H7 (cell line): Measurements from ENCODE around the gene PNPLA7. TPM values are rescaled to one million over a fixed set of nuclear protein-coding genes. Genes with fewer than 3 reads are reported as not detected.

Source experiments
- DNase-seq: peaks from one replicate; pipeline ENCODE4 v3.0.0; 2012
- H3K27me3 ChIP-seq: 2 replicates; pipeline ENCODE4 v1.6.0; 2011; ENCODE audit warnings: mild to moderate bottlenecking, low read length; ENCODE audit not compliant: control insufficient read depth, insufficient read depth
- H3K36me3 ChIP-seq: replicated peaks from 2 replicates; pipeline ENCODE4 v1.5.1; 2011; ENCODE audit warnings: low read length; ENCODE audit not compliant: control insufficient read depth, insufficient read depth
- H3K4me3 ChIP-seq: 2 replicates; pipeline ENCODE4 v1.5.1; 2011; ENCODE audit warnings: low read depth, mild to moderate bottlenecking, control low read depth, low read length, moderate library complexity; ENCODE audit not compliant: insufficient read depth
- total RNA-seq: library from RNA; depleted of rRNA; stranded (reverse); fragments of >200 nt; shearing (Covaris generic); gene quantifications from 2 replicates; pipeline ENCODE4 v1.2.3, GENCODE V29; 2014

Gene PNPLA7
- total RNA-seq, 1 experiment from 2014 or later = 0.14 TPM

DNA sequence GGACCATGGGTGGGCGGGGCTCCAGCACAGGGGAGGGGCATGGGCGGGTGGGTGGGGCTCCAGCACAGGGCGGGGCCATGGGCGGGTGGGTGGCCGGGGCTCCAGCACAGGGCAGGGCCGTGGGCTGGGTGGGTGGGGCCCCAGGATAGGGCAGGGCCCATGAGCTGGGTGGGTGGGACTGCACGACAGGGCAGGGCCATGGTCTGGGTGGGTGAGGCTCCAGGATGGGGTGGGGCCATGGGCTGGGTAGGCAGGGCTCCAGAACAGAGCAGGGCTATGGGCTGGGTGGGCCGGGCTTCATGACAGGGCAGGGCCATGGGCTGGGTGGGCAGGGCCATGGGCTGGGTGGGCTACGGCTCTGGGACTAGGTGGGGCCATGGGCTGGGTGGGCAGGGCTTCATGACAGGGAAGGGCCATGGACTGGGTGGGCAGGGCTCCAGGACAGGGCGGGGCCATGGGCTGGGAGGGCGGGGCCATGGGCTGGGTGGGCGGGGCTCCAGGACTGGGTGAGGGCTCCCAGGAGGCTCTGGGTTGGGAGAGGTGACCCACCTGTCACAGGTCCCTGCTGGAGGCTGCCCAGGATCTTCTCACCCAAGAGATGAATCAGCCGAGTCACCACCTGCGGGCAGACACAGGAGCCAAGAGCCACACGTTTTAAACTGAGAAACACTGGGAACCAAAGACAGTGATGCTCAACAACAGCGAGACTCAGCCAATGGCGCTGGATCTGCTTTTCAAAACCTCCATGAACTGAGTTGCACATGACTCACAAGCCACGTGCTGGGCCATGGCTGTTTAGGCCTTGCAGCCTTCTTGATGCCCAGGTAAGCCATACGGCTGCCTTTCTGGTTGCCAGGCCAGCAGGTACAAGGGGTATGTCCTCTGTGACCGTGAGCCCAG, 57.5 kb downstream of the PNPLA7 start:
- peak; percentile 99 for DNase-seq
- H3K4me3 ChIP-seq = no peak overlapping the region
- H3K27me3 ChIP-seq = no peaks in the 10 kb centered on the region
- H3K36me3 ChIP-seq = no peaks in the 10 kb centered on the region

DNA sequence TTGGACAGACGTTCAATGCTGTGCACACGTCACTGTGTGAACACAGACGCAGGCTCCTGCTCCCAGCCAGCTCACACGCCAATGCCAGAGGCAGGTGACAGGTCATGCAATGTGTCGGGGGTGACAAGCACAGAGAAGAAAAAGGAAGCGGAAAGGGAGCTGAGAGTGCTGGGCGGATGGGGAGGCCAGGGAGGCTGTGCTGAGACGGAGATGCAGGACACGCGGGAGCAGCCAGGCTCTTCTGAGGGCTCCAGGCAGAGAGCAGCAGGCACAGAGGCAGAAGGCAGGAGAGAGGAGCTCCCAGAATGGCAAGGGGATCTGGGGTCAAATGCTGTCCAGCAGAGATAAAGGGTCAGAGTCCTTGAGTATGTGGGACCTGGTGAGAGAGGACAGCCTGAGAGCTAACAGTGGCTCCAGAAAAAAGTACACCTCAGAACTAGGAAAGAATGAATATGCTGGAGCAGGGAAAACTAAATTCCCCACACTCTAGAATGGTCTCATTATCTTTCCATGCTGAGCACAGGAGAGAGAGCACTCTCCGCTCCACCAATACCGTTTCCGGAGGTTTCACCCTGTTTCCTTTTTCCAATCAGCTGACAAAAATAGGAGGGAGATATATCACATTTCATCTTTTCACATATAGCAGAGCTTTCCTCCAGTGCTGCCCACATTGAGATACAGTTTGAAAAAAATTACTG, 58.3 kb downstream of the PNPLA7 start:
- Histone ChIP-seq H3K4me3 (no peak overlapping the region), H3K36me3 (no peaks in the 10 kb centered on the region), H3K27me3 (no peaks in the 10 kb centered on the region)
- DNase-seq = peak; percentile 43

DNA sequence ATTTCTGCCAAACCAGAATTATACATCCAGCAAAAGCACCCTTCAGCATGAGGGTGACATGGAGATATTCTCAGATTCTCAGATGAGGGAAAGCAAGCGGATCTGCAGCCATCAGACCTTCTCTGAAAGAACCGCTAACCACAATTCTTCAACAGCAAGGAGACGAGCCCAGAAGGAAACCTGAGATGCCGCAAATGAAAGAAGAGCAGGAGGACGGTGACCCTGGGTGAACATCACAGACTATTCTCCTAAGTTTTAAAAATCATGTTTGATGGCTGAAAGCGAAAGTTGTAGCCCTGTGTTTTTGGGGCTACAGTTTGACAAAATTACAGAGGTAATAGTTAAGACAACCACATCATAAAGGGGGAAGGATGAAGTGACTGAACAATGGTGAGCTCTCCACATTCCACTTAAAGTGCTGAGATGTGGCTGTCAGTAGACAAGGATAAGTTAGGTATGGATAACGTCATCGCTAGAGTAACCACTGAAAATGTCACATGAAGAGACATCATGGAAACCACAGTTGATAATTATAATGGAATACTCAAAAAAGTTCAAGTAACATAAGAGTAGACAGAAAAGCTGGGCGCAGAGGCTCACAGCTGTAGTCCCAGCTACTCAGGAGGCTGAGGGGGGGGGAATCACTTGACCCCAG, 59.5 kb downstream of the PNPLA7 start:
- Histone ChIP-seq H3K4me3 (no peak overlapping the region), H3K27me3 (no peaks in the 10 kb centered on the region), H3K36me3 (no peaks in the 10 kb centered on the region)
- DNase-seq = peak; percentile 28

DNA sequence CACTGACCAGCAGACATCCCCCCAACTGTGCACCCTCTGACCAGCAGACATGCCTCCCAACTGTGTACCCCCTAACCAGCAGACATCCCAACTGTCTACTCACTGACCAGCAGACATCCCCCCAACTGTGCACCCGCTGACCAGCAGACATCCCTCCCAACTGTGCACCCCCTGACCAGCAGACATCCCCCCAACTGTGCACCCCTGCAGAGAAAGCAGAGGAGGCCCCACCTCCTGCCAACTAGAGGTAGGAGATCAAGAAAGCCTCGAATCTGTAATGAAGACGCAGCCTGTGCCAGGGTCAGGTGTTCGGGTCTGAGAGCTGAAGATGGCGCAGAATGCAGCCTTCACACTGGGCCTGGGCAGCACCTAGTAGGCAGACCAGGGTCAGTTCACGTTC, 61.3 kb downstream of the PNPLA7 start:
- H3K4me3 ChIP-seq = no peak overlapping the region
- no peaks in the 10 kb centered on the region for H3K36me3 ChIP-seq
- DNase-seq = no peak
- H3K27me3 ChIP-seq = no peaks in the 10 kb centered on the region

DNA sequence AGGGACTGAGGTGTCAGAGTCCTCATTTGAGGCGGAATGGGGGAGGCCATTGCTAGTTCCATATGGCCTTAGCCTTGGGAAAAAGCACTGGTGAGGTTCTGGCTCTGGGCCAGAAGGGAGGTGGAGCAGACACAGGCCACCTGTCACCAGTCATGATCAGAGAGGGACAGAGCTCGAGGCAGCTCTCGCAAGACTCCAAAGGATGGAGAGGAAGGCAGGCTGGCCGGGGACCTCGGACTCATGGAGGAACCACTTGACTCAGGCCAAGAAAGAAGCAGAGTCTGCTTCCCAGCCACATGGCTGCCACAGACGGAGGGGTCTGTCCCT, 61.9 kb downstream of the PNPLA7 start:
- peak; percentile 35 for DNase-seq
- Histone ChIP-seq H3K27me3 (no peaks in the 10 kb centered on the region), H3K4me3 (no peak overlapping the region), H3K36me3 (no peaks in the 10 kb centered on the region)

DNA sequence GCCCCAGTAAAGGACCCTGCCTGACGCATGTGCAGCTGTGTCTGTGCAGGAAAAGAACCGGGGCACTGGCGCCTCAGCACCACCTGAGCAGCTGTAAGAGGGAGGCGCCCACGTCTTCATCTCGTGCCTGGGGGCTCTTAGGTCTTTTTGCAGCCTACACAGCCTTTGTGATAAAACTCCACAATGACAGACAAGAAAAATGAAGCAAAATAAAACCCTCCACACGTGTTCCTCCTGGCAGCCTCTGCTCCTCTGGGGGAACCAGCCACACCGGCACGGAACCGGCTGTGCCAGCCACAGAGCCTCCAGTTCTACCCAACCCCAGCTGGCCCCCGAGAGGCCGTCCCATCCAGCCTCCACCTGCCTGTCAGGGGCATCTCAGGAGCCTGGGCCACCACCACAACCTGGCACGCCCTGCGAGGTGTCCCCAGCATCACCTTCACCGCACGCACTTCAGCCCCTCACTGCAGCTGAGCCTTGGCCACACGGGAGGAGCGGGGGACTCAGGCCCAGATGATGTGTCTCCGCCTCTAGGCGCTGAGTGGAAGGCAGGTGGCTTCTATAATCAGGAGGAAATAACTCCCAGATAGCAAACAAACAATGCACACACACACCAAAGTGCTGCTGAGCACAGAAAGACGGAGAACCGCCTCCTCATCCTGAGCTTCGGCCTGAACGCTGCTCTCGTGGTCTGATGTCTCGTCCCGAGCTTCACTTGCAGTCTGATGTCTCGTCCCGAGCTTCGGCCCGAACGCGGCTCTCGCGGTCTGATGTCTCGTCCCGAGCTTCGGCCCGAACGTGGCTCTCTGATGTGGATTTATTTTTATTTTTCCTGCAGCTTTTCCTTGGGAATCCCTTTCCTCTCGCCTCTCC, 62.5 kb downstream of the PNPLA7 start:
- peak; percentile 58 for DNase-seq
- Histone ChIP-seq H3K36me3 (no peaks in the 10 kb centered on the region), H3K4me3 (no peak overlapping the region)

DNA sequence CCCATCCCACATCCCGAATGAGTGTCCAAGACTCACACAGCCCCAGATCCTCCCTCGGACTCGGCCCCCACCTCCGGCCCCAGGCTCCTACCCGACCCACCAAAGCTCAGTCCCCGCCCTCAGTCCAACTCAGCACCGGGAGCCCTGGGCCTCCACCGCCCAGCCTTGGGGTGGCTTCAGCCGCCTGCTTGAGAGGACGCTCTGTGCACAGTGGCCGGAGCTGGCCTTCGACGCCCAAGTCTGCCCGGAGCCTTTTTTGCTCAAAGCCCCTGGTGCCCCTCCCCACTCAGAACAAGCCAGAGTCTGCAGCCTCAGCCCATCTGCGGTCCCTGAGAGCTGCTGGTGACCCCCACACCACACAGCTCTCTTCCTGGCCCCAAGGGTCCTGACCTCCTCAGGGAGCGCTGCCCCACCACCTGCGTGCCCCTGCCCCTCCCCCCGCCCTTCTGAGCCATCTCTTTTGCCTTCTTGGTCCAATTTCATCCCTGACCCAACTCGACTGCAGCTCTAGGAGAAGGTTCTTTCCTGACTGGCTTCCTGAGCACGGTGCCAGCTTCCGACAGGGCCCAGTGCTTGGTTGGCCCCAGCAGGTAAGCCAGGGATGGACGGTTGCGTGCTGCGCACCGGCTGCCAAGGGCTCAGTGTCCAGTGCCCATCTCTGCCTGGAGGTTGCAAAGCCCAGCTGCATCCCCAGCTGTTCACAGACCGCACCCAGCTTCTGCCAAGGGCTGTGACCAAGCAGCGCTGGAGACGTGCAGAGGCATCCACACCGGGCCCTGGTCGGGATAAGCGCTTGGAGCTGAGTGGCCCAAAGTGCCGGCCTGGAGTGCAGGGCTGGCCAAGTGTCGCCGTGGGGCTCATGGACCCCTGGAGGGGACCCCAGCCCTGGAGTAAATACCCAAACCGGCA, 63.4 kb downstream of the PNPLA7 start:
- DNase-seq = peak; percentile 62
- Histone ChIP-seq H3K27me3 (no peaks in the 10 kb centered on the region), H3K4me3 (no peak overlapping the region), H3K36me3 (no peaks in the 10 kb centered on the region)

More for the DNA sequence above, 62.5 kb downstream of the PNPLA7 start:
- no peaks in the 10 kb centered on the region for H3K27me3 ChIP-seq

DNA sequence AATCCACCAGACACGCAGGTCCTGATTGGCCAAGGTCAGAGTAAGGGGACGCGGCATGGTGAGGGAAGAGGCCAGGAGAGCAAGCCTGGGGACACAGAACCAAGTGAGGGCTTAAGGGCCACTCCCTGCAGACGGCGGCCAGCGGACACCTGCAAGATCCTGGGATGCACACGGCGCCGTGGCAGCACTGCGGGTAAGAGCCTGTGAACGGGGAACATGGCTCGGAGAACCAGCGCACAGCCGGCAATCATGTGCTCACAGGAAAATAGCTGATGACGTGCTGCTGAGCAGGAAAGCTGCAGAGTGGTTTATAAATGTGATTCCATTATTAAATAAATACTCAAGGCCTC, 64.1 kb downstream of the PNPLA7 start:
- H3K4me3 ChIP-seq = no peak overlapping the region
- no peaks in the 10 kb centered on the region for H3K36me3 ChIP-seq
- DNase-seq = peak; percentile 47
- H3K27me3 ChIP-seq = no peaks in the 10 kb centered on the region

DNA sequence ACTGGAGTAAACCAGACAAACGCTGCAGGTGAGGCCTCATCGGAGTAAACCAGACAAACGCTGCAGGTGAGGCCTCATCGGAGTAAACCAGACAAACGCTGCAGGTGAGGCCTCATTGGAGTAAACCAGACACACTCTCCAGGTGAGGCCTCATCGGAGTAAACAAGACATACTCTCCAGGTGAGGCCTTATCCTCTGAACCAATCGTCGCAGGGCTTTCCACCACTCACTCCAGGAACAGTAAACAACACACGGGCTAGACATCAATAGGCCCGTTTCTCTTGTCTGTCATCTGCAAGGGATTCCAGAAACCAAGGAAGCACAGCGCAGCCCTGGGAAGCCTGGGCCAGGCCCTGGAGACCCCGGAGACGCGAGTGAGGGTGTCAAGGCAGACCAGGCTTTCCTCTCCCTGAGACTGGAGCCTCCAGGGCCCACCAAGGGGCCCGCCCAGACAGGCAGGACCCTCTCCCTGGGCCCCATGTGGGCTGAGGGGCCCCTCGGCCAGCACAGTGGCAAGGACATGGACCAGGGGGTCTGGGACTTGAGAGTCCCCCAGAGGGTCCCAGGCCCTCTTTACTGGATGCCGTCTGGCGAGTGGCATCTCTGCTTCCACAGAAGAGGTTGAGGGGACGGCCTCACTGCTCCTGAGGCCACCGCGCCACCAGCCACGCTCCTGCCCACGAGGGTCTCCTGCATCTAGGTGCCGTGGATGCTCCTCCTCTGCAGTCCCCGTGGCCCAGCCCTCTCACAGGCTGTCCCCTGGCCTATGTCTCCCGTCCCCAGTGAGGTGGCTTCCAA, 64.7 kb downstream of the PNPLA7 start:
- Histone ChIP-seq H3K4me3 (no peak overlapping the region), H3K27me3 (no peaks in the 10 kb centered on the region), H3K36me3 (no peaks in the 10 kb centered on the region)
- peak; percentile 52 for DNase-seq

DNA sequence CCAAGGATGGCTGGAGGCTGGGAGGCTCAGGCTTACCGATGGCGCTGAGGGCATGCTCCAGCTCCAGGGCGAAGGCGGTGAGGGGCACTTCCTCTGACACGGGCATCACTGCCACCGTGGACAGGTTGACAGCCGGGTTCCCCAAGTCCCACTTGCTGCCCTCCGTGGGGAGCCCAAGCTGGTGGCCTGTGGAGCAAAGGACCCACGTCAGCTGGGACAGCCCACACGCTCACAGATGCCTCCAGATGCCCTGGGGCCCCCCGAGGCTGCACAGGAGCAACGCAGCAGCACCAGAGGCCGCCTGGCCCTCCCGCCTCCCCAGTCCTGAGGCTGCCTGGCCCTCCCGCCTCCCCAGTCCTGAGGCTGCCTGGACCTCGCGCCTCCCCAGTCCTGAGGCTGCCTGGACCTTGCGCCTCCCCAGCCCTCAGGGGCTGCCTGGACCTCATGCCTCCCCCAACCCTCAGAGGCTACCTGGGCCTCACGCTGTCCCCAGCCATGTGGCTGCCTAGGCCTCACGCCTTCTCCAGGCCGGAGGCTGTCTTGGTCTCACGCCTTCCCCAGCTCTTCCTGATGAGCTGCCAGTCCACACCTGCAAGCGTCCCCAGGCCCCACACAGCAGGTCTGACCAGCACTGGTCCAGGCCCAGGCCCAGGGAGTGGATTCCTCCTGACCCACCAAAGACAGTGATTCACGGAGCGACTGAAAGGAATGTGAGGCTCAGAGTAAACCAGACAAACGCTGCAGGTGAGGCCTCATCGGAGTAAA, 65.5 kb downstream of the PNPLA7 start:
- peak; percentile 54 for DNase-seq
- Histone ChIP-seq H3K36me3 (no peaks in the 10 kb centered on the region), H3K27me3 (no peaks in the 10 kb centered on the region)

DNA sequence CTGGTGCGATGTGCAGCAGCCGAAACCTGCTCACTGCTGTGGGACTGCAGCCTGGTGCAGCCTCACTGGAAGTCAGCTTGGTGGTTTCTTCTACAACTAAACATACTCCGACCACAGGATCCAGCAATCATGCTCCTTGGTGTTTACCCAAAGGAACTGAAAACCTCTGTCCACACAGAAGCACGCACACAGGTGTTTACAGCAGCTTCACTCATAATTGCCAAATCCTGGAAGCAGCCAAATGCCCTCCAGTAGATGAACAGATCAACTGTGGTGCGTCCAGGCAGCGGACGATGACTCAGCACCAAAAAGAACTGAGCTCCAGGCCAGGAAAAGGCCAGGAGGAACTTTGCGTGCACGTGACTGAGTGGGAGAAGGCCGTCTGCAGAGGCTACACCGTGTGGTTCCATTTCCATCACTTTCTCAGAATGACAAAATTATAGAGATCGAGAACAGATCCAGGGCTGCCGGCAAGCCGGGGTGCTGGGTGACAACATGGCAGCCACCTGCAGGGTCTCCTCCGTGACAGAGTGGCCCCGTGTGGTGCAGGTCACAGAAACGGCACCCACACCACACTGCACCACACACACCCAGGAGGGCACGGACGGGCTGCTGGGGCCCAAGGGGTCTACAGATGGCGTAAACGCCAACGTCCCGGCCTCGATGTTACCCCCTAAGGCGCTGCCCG, 68.0 kb downstream of the PNPLA7 start:
- Histone ChIP-seq H3K36me3 (no peaks in the 10 kb centered on the region), H3K27me3 (no peaks in the 10 kb centered on the region), H3K4me3 (no peak overlapping the region)
- peak; percentile 34 for DNase-seq

More for the DNA sequence above, 65.5 kb downstream of the PNPLA7 start:
- no peak overlapping the region for H3K4me3 ChIP-seq
